Measurements from ENCODE around the gene ZNF76. TPM values are rescaled to one million over a fixed set of nuclear protein-coding genes. Genes with fewer than 3 reads are reported as not detected.

The ZNF76 gene
- total and polyA plus RNA-seq, 2 of the 8 experiments (the other 6 are each of a cell fraction or from before 2014, with no cell fraction given), result 17.9 to 23.9 TPM

DNA sequence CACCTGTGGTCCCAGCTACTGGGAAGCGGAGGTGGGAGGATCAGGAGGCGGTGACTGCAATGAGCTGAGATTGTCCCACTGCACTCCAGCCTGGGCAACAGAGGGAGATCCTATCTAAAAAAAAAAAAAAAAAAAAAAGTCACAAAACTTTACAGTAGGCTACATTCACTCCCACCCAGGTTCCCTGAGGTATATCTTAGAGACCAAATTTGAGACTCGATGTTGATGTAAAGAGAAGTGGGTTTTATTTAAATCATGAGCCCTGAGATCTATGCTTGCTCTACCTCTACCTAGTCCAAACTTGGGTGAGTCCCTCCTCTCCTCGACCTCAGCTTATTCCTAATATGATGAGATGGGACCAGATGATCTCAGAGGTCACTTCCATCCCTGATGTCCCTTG lies 29.3 kb downstream of the ZNF76 start:
- FAIRE-seq, result no peak
- Histone ChIP-seq H4K5ac (ENCODE audit: insufficient read length, low read depth, low read length) (no peak overlapping the region), H3K27ac (ENCODE audit: low read depth, low read length) (no peak overlapping the region), H3K18ac (ENCODE audit: extremely low read depth, low read length) (no peak overlapping the region), H3K9ac (replicated peaks in 1 of 4; ENCODE audit: extremely low read depth in 1 of 4, low read depth in 3 of 4, low read length in 3 of 4) (no peak overlapping the region), H3K36me3 (ENCODE audit: control insufficient read depth in 2 of 4, insufficient read depth in 4 of 4, low read length in 3 of 4) (peaks cover 8 to 20% (median 13%) of the 10 kb centered on the region in 4 experiments; a peak in 5 of 8 replicates), H3K4me2 (ENCODE audit: insufficient read depth in 1 of 2, low read depth in 2 of 2, low read length in 2 of 2) (no peak overlapping the region), H3K56ac (replicated peaks; ENCODE audit: insufficient read length, low read depth, low read length) (no peak overlapping the region), H2AFZ (ENCODE audit: low read length) (no peak overlapping the region), H3K4me3 (ENCODE audit: extremely low read depth in 1 of 4, insufficient read depth in 2 of 4, low read depth in 3 of 4, low read length in 4 of 4) (no peak overlapping the region), H2BK5ac (ENCODE audit: low read depth, low read length) (no peak overlapping the region), H4K91ac (replicated peaks; ENCODE audit: insufficient read length, low read length) (no peak overlapping the region), H3K23ac (ENCODE audit: insufficient read length) (no peak overlapping the region), H4K20me1 (replicated peaks in 1 of 2; ENCODE audit: control insufficient read depth in 1 of 2, insufficient read depth in 2 of 2, low read length in 2 of 2) (peaks cover 0 to 4% of the 10 kb centered on the region in 2 experiments), H3K79me1 (ENCODE audit: low read depth, low read length) (no peaks in the 10 kb centered on the region), H3K14ac (ENCODE audit: insufficient read length) (no peak overlapping the region), H3K9me3 (ENCODE audit: insufficient read depth in 2 of 2, low read depth in 1 of 2, low read length in 1 of 2) (no peaks in the 10 kb centered on the region), H2BK15ac (ENCODE audit: low read length) (no peak overlapping the region), H3K4ac (replicated peaks; ENCODE audit: insufficient read length, low read depth, low read length) (no peak overlapping the region), H3K23me2 (ENCODE audit: low read depth, low read length) (no peaks in the 10 kb centered on the region), H4K8ac (ENCODE audit: extremely low read depth, insufficient read depth, low read length) (no peak overlapping the region), H2BK20ac (ENCODE audit: low read length) (no peak overlapping the region), H3K27me3 (replicated peaks in 1 of 4; ENCODE audit: control insufficient read depth in 3 of 4, extremely low read depth in 1 of 4, insufficient read depth in 3 of 4, low read length in 3 of 4) (no peaks in the 10 kb centered on the region), H2BK12ac (ENCODE audit: low read depth, low read length) (no peak overlapping the region), H2BK120ac (replicated peaks; ENCODE audit: low read depth, low read length) (no peak overlapping the region), H3K79me2 (ENCODE audit: control insufficient read depth in 1 of 2, insufficient read depth in 2 of 2, low read length in 2 of 2) (no peaks in the 10 kb centered on the region), H2AK5ac (ENCODE audit: low read depth, low read length) (no peak overlapping the region), H3K4me1 (replicated peaks in 1 of 4; ENCODE audit: control insufficient read depth in 3 of 4, insufficient read depth in 4 of 4, low read length in 3 of 4) (no peaks in the 10 kb centered on the region)
- WGBS, 2 experiments (ENCODE audit: extremely low coverage in 1 of 2, insufficient coverage in 1 of 2, insufficient read length in 1 of 2, insufficient replicate concordance in 2 of 2, low coverage in 1 of 2, low lambda C conversion rate in 2 of 2, missing lambda C conversion rate in 1 of 2), result 71% methylated on average over 4 of the region's 4 CpGs; no CpG with 5 or more reads in 1 of the 2 experiments
- POLR2A ChIA-PET (ENCODE audit: partially characterized antibody), result interaction anchor here (0.9 to 2.7 kb wide), 3 partner anchors 8 to 183 kb away, joined by 3 to 8 read pairs (median 3); partner anchors contain the start of gene DEF6
- TF ChIP-seq RXRA (IDR thresholded peaks at IDR 0.05; ENCODE audit: insufficient read depth, low read depth, low read length), result no peak
- no peak for TF ChIP-seq RAD21 (IDR thresholded peaks at IDR 0.05 in 1 of 2, conservative IDR thresholded peaks at IDR 0.05 in 1 of 2; ENCODE audit: low read depth in 2 of 2, low read length in 2 of 2)
- TF ChIP-seq E2F6 (IDR thresholded peaks at IDR 0.05), result no peak
- DNase-seq (ENCODE audit: low read depth in 1 of 2, low spot score in 2 of 2), result no peak
- CTCF ChIA-PET (ENCODE audit: partially characterized antibody), result interaction anchor here (0.6 to 3.6 kb wide), 13 partner anchors 8 to 265 kb away, joined by 3 to 17 read pairs (median 4); partner anchors contain the start of genes DEF6 and RPL10A
